ENCODE data around the gene NTN3. TPM values are rescaled to one million over a fixed set of nuclear protein-coding genes. Genes with fewer than 3 reads are reported as not detected.
A peak's percentile ranks its signal among the peaks of the same experiment; 100 is the strongest.

The NTN3 gene
- total and polyA plus RNA-seq, 9 donors, result 0.12 to 0.34 (median 0.19) TPM; not detected in 5

DNA sequence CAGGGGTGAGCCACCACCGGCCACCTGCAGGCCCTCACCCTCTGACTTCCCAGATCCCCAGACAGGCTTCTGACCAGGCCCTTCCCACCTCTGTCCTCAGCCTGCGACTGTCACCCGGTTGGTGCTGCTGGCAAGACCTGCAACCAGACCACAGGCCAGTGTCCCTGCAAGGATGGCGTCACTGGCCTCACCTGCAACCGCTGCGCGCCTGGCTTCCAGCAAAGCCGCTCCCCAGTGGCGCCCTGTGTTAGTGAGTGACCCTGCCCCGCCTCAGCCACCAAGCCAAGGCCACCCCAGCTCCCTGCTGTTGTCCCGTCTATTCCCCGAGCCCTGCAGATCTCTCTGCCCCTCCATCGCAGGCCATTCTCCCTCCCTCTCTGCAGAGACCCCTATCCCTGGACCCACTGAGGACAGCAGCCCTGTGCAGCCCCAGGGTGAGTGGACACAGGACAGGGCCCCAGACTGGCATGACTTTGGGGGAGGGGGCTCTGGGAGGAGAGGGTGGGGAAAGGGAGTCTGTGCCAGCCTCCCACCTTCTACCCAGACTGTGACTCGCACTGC is 1.9 kb downstream of the NTN3 start:
- Histone ChIP-seq H3K4me1 (ENCODE audit: insufficient read depth) (peaks cover 12% of the 10 kb centered on the region), H3K27me3 (peaks cover 6% of the 10 kb centered on the region), H3K27ac (no peak overlapping the region), H3K36me3 (no peaks in the 10 kb centered on the region), H3K4me3 (no peak overlapping the region), H3K9me3 (no peaks in the 10 kb centered on the region)
- WGBS, 3 donors, result 88 to 93% (median 89%) methylated on average over 14 of the region's 14 CpGs
- DNase-seq, result peak in 1 of 5 donors; percentile 35
- intact Hi-C loops (cut with DNase I), result no loop called here
- no peak for TF ChIP-seq EP300 (IDR thresholded peaks at IDR 0.05)
- TF ChIP-seq POLR2A (IDR thresholded peaks at IDR 0.05), result no peak
- TF ChIP-seq, protein P1, sequence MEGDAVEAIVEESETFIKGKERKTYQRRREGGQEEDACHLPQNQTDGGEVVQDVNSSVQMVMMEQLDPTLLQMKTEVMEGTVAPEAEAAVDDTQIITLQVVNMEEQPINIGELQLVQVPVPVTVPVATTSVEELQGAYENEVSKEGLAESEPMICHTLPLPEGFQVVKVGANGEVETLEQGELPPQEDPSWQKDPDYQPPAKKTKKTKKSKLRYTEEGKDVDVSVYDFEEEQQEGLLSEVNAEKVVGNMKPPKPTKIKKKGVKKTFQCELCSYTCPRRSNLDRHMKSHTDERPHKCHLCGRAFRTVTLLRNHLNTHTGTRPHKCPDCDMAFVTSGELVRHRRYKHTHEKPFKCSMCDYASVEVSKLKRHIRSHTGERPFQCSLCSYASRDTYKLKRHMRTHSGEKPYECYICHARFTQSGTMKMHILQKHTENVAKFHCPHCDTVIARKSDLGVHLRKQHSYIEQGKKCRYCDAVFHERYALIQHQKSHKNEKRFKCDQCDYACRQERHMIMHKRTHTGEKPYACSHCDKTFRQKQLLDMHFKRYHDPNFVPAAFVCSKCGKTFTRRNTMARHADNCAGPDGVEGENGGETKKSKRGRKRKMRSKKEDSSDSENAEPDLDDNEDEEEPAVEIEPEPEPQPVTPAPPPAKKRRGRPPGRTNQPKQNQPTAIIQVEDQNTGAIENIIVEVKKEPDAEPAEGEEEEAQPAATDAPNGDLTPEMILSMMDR (IDR thresholded peaks at IDR 0.05), result no peak

GRCh38 chr16:2473446-2473926 is 2.4 kb downstream of the NTN3 start:
- 7 to 20% (median 9%) methylated on average over 17 to 49 of the region's 49 CpGs for WGBS, 3 donors
- Histone ChIP-seq H3K9me3 (no peaks in the 10 kb centered on the region), H3K27ac (no peak overlapping the region), H3K4me1 (ENCODE audit: insufficient read depth) (peaks cover 9% of the 10 kb centered on the region), H3K27me3 (peaks cover 6% of the 10 kb centered on the region), H3K4me3 (no peak overlapping the region), H3K36me3 (no peaks in the 10 kb centered on the region)
- intact Hi-C loops (cut with DNase I), result no loop called here
- DNase-seq, result peak in 1 of 5 donors; percentile 46
- TF ChIP-seq EP300 (IDR thresholded peaks at IDR 0.05) (no peak), POLR2A (IDR thresholded peaks at IDR 0.05) (no peak)
- TF ChIP-seq, protein P1 (IDR thresholded peaks at IDR 0.05), result no peak

DNA sequence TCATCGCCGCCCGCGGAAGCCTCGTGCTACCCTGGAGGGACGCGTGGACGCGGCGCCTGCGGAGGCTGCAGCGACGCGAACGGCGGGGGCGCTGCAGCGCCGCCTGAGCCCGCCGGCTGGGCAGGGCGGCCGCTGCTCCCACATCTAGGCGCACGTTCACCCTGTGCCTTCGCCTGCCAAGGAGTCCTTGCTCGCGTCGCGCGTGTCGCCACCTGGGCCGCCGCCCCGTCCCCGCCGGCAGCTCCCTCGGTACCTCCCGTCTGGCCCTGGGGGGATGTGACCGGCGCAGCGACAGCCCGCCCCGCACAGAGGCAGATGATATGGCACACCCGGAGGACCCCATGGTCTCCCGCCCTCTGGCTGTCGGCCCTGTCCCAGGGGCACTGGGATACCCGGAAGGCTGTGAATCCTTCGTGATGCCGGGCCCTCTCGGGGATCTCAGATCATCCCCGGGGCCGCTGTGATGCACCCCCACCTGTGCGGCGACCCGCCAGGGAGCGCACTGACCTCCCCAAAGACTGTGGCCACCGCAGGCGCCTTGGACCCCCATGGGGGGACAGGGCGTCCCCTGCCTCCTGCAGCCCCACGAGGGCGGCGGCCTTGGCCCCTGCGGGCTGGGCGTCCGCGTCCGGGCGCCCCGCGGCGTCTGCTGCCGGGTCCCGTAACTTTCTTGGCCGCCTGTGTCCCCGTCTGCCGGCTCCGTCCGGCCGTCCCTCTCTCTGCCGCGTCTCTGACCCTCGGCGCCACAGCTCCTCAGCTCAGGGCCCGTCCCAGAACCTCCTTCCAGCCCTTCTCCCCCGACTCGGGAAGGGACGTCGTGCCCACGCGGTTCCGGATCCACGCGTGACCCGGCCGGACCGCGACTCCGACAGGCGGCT is 3.1 kb downstream of the NTN3 start:
- Histone ChIP-seq H3K9me3 (no peaks in the 10 kb centered on the region), H3K27me3 (peaks cover 6% of the 10 kb centered on the region), H3K4me1 (ENCODE audit: insufficient read depth) (peaks cover 9% of the 10 kb centered on the region), H3K27ac (no peak overlapping the region), H3K36me3 (no peaks in the 10 kb centered on the region), H3K4me3 (peak overlapping the region; percentile 62)
- no peak for TF ChIP-seq EP300 (IDR thresholded peaks at IDR 0.05)
- TF ChIP-seq, protein P1 (IDR thresholded peaks at IDR 0.05), result peak in 1 of 3 donors; percentile 25
- no peak for TF ChIP-seq POLR2A (IDR thresholded peaks at IDR 0.05)
- peak in 4 of 5 donors; percentile 40 to 58 (median 47) for DNase-seq
- intact Hi-C loops (cut with DNase I), result no loop called here
- 0 to 1% (median 1%) methylated on average over 46 to 100 of the region's 100 CpGs for WGBS, 3 donors

DNA sequence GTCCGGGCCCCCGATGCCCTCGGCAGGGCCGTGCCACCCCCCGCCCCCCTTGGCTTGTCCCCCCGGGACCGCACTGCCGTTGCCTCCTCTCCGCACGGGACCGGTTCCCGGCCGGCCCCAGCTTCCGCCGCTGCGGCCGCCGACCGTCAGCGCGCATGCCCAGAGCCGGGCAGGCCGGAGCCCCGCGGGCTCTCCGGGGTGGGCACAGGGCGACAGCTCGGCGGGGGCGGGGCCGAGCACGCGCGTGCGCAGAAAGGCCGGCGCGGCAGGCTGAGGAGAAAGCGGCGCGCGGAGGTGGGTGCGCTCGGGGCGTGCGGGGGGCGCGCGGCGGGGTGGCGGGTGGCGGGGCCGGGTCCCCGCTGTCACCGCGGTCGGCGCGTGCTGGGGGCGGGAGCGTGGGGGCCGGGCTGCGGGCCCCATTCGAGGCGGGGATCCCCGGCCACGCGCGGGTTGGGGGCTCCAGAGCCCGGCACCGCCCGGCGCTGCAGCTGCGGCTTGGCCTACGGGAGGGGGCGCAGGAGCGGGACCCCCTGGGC is 3.8 kb downstream of the NTN3 start, which contains the start of gene TBC1D24:
Gene TBC1D24, plus strand, starts transcription at position 251 of the 536 bp plus-strand sequence. CDS start 21,022 bp downstream, outside the sequence.
- TF ChIP-seq EP300 (IDR thresholded peaks at IDR 0.05), result no peak
- TF ChIP-seq, protein P1 (IDR thresholded peaks at IDR 0.05), result no peak
- no peak for TF ChIP-seq POLR2A (IDR thresholded peaks at IDR 0.05)
- peaks cover 9% of the 10 kb centered on the region for H3K4me1 ChIP-seq (ENCODE audit: insufficient read depth)
- H3K27me3 ChIP-seq, result peaks cover 6% of the 10 kb centered on the region
- no peaks in the 10 kb centered on the region for H3K36me3 ChIP-seq
- no peaks in the 10 kb centered on the region for H3K9me3 ChIP-seq
- WGBS, 3 donors, result 0 to 1% (median 0%) methylated on average over 7 to 77 of the region's 77 CpGs
- H3K4me3 ChIP-seq, result peak within 1 kb of the TSS; percentile 62
- peak; percentile 84 to 92 (median 89) for DNase-seq
- H3K27ac ChIP-seq, result no peak within 1 kb of the TSS
- intact Hi-C loops (cut with DNase I), result no loop called here
